ENCODE measurements around the gene TANGO2. TPM values are rescaled to one million over a fixed set of nuclear protein-coding genes. Genes with fewer than 3 reads are reported as not detected.

Gene TANGO2
- total RNA-seq, 1 experiment from 2014 or later: 13.9 TPM

DNA sequence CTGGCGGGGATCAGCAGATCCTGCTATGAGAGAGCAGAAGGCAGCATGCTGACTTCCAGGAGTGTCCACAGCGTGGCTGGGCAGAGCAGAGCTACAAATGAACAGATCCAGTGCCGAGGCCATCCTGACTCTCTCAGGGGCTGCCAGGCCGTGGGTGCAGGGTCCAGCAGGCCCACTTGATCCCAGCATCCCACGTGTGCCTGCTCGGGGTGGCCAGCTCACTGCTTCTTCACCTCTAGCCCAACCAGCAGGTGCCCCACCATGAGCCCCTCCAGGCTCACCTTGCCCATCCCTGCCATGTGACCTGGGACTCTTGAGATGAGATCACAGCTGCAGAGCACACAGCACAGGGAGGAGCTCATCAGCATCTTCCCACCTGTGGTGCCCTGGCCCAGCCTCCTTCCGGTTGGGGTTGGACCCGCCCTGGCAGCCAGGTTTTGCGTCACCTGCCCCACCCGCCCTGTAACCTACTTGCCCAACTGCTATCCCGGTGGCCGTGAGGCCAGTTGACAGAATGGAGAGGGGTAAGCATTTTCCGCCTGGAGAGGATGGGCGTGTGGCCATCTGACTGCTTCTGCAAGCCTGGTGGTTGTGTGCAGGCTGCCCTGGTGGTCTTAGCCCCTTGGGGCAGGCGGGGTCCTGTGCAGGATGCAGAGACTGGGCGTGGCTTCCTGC, 11.0 kb downstream of the TANGO2 start:
- Mint-ChIP-seq H3K4me3 (ENCODE audit: unreplicated experiment) (no peak overlapping the region), H3K4me1 (ENCODE audit: insufficient read depth, unreplicated experiment) (no peaks in the 10 kb centered on the region), H3K36me3 (ENCODE audit: insufficient read depth, unreplicated experiment) (peaks cover 19% of the 10 kb centered on the region), H3K27ac (ENCODE audit: low read depth, unreplicated experiment) (no peak overlapping the region), H3K27me3 (ENCODE audit: insufficient read depth, unreplicated experiment) (no peaks in the 10 kb centered on the region), H3K9me3 (ENCODE audit: unreplicated experiment) (no peaks in the 10 kb centered on the region)
- TF ChIP-seq, protein P1, sequence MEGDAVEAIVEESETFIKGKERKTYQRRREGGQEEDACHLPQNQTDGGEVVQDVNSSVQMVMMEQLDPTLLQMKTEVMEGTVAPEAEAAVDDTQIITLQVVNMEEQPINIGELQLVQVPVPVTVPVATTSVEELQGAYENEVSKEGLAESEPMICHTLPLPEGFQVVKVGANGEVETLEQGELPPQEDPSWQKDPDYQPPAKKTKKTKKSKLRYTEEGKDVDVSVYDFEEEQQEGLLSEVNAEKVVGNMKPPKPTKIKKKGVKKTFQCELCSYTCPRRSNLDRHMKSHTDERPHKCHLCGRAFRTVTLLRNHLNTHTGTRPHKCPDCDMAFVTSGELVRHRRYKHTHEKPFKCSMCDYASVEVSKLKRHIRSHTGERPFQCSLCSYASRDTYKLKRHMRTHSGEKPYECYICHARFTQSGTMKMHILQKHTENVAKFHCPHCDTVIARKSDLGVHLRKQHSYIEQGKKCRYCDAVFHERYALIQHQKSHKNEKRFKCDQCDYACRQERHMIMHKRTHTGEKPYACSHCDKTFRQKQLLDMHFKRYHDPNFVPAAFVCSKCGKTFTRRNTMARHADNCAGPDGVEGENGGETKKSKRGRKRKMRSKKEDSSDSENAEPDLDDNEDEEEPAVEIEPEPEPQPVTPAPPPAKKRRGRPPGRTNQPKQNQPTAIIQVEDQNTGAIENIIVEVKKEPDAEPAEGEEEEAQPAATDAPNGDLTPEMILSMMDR (IDR thresholded peaks at IDR 0.05; ENCODE audit: unreplicated experiment): no peak
- CTCF ChIA-PET: interaction anchor here (0.6 kb wide), 1 partner anchor 18 kb away, joined by 4 read pairs; no protein-coding TSS in a partner anchor
- peak; percentile 65 for DNase-seq (ENCODE audit: unreplicated experiment)
- BruUV-seq (replicated peaks): no TSS peak
- intact Hi-C loops (cut with micrococcal nuclease): no loop called here
- POLR2A ChIA-PET: interaction anchor here (0.7 to 1.0 kb wide), 2 partner anchors 11 to 36 kb away, joined by 3 to 5 read pairs; partner anchors contain the start of gene TANGO2

DNA sequence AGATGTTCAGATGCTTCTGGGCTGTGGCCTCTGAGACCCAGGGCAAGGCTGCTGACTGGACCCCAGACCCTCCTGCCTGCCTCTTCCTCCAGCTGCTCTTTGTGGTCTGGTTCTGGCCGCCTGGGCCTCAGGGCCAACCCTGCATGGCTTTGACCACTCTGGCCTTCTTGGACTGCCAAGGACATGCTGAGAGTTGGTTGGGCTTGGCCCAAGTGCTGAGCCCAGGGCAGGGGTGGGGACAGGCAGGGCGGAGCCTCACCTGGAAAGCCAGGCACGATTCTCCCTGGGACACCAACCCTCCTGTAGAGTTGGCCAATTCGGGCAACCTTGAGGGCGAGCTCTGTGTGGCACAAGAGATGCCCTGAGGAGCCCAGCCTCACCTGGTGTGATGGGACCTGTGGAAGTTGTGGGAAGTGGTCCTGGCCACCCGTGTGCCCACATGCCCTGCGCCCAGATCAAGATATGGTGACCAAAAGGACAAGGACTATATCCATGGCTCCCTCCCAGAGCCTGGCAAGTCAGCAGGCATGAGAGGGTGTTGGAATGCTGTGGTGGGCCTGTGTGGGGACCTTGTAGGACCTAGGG, 11.6 kb downstream of the TANGO2 start:
- Mint-ChIP-seq H3K36me3 (ENCODE audit: insufficient read depth, unreplicated experiment) (peaks cover 24% of the 10 kb centered on the region), H3K4me1 (ENCODE audit: insufficient read depth, unreplicated experiment) (no peaks in the 10 kb centered on the region), H3K27ac (ENCODE audit: low read depth, unreplicated experiment) (no peak overlapping the region), H3K27me3 (ENCODE audit: insufficient read depth, unreplicated experiment) (no peaks in the 10 kb centered on the region), H3K4me3 (ENCODE audit: unreplicated experiment) (no peak overlapping the region), H3K9me3 (ENCODE audit: unreplicated experiment) (no peaks in the 10 kb centered on the region)
- POLR2A ChIA-PET: interaction anchor here (1.1 kb wide), 1 partner anchor 19 kb away, joined by 3 read pairs; no protein-coding TSS in a partner anchor
- DNase-seq (ENCODE audit: unreplicated experiment): no peak
- TF ChIP-seq, protein P1 (IDR thresholded peaks at IDR 0.05; ENCODE audit: unreplicated experiment): no peak
- intact Hi-C loops (cut with micrococcal nuclease): no loop called here
- CTCF ChIA-PET: interaction anchor here (0.6 kb wide), 1 partner anchor 36 kb away, joined by 3 read pairs; no protein-coding TSS in a partner anchor
- BruUV-seq (replicated peaks): no TSS peak

DNA sequence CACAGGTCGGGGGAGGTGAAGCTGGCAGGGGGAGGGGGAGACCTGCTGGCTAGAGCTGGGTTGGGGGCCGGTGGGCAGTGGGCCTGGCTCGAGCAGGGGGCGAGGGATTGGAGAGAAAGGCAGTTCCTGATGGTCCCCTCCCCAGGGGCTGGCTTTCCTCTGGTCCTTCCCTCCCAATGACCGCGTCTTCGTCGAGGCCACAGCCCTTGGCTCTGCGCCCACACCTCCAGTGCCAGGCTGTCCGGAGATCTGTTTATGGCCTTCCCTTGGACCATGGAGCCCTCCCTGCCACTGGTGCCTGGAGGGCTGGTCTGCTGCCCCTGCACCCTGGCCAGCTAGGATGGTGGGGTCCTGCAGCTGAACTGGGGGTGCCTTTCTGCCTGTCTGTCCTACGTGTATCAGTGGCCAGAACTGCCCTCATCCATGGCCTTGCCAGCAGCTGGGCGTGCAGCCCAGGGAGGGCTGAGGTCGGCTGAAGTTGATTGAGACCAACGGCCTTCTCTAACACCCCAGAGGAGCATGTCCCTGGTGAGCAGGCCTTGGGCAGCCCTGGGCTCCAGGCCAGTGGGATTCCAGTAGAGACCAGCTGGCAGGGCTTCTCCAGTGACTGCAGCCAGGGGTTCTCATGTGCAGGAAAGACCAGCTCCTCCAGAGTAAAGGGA, 12.3 kb downstream of the TANGO2 start:
- TF ChIP-seq, protein P1 (IDR thresholded peaks at IDR 0.05; ENCODE audit: unreplicated experiment): no peak
- no peaks in the 10 kb centered on the region for H3K9me3 Mint-ChIP-seq (ENCODE audit: unreplicated experiment)
- H3K27ac Mint-ChIP-seq (ENCODE audit: low read depth, unreplicated experiment): no peak overlapping the region
- ChIA-PET POLR2A (interaction anchor here (1.1 kb wide), 1 partner anchor 19 kb away, joined by 3 read pairs; no protein-coding TSS in a partner anchor), CTCF (interaction anchor here (0.6 kb wide), 1 partner anchor 37 kb away, joined by 3 read pairs; no protein-coding TSS in a partner anchor)
- peaks cover 27% of the 10 kb centered on the region for H3K36me3 Mint-ChIP-seq (ENCODE audit: insufficient read depth, unreplicated experiment)
- no peaks in the 10 kb centered on the region for H3K27me3 Mint-ChIP-seq (ENCODE audit: insufficient read depth, unreplicated experiment)
- DNase-seq (ENCODE audit: unreplicated experiment): no peak
- intact Hi-C loops (cut with micrococcal nuclease): no loop called here
- BruUV-seq (replicated peaks): no TSS peak
- no peak overlapping the region for H3K4me3 Mint-ChIP-seq (ENCODE audit: unreplicated experiment)
- no peaks in the 10 kb centered on the region for H3K4me1 Mint-ChIP-seq (ENCODE audit: insufficient read depth, unreplicated experiment)

DNA sequence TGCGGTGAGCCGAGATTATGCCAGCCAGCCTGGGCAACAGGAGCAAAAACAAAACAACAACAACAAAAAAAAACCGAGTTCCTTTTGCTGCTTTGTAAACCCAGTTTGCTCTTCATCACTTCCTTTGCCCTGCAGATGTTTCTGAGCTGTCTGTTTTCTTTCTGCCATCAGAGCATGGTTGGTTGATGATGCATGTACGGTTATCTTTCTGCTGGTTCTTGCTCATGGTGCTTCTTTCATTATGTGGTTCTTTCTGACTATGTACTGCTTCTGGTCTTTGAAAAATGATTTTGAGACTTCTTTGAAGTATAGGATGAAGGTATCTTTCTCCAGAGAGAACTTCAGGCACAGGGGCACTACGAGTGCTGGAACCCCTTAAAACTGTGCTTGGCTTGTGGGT, 13.2 kb downstream of the TANGO2 start:
- no peak for DNase-seq (ENCODE audit: unreplicated experiment)
- Mint-ChIP-seq H3K36me3 (ENCODE audit: insufficient read depth, unreplicated experiment) (peaks cover 27% of the 10 kb centered on the region), H3K27me3 (ENCODE audit: insufficient read depth, unreplicated experiment) (no peaks in the 10 kb centered on the region), H3K27ac (ENCODE audit: low read depth, unreplicated experiment) (no peak overlapping the region), H3K4me3 (ENCODE audit: unreplicated experiment) (no peak overlapping the region), H3K9me3 (ENCODE audit: unreplicated experiment) (no peaks in the 10 kb centered on the region), H3K4me1 (ENCODE audit: insufficient read depth, unreplicated experiment) (no peaks in the 10 kb centered on the region)
- TF ChIP-seq, protein P1 (IDR thresholded peaks at IDR 0.05; ENCODE audit: unreplicated experiment): no peak
- ChIA-PET POLR2A (no interaction called here), CTCF (interaction anchor here (0.7 kb wide), 1 partner anchor 64 kb away, joined by 4 read pairs; no protein-coding TSS in a partner anchor)
- BruUV-seq (replicated peaks): no TSS peak
- intact Hi-C loops (cut with micrococcal nuclease): no loop called here
